Spinal cord (tissue), 10 donors: ENCODE results near the gene WNT9B. TPM values are rescaled to one million over a fixed set of nuclear protein-coding genes. Genes with fewer than 3 reads are reported as not detected.
"Not testable (repeated sequence)": the region's sequence is repeated elsewhere in the genome, so short reads cannot be mapped to it uniquely, and the experiment has no call there.

Experiments
- DNase-seq, 6 donors: peaks; one replicate each; pipeline versions ENCODE4 v3.0.0 to v3.0.0-alpha.2; 2013 to 2015; ENCODE audit warnings: low spot score in 6 of 6, low read depth in 4 of 6
- H3K27ac ChIP-seq: one replicate; pipeline ENCODE4 v1.5.1; 2013; ENCODE audit warnings: low read depth, low read length, control low read depth
- H3K27me3 ChIP-seq: one replicate; pipeline ENCODE4 v1.6.1; 2013; ENCODE audit warnings: low read length; ENCODE audit not compliant: control insufficient read depth, insufficient read depth
- H3K36me3 ChIP-seq: one replicate; pipeline ENCODE4 v1.6.1; 2013; ENCODE audit warnings: low read length; ENCODE audit not compliant: control insufficient read depth, insufficient read depth
- H3K4me1 ChIP-seq: one replicate; pipeline ENCODE4 v1.6.1; 2013; ENCODE audit warnings: low read length; ENCODE audit not compliant: control insufficient read depth, insufficient read depth
- H3K4me3 ChIP-seq: one replicate; pipeline ENCODE4 v1.5.1; 2013; ENCODE audit warnings: low read depth, low read length, control low read depth
- H3K9me3 ChIP-seq: one replicate; pipeline ENCODE4 v1.6.1; 2013; ENCODE audit warnings: low read length; ENCODE audit not compliant: control insufficient read depth, insufficient read depth
- WGBS: methylation state at CpG from one replicate; pipeline ENCODE4 v1.1.5; 2013; ENCODE audit warnings: missing lambda C conversion rate; ENCODE audit not compliant: insufficient coverage; 5-methylcytosine and 5-hydroxymethylcytosine counted together
- polyA plus RNA-seq, 2 donors: library from polyadenylated mRNA; unstranded; fragments of 120-200 nt; gene quantifications; one replicate each; pipeline ENCODE4 v1.2.1, GENCODE V29; 2013; ENCODE audit not compliant: insufficient read length in 2 of 2
- total RNA-seq, 2 donors: library from RNA; depleted of rRNA in 1 of 2; stranded (reverse); fragments of 120-200 nt in 1 of 2; fragments of >200 nt in 1 of 2; gene quantifications; one replicate each; pipeline versions ENCODE4 v1.2.3 to v1.2.4, GENCODE V29; 2013 to 2014
- donor health status: healthy.

Gene WNT9B
- total and polyA plus RNA-seq, 4 donors, result 0.44 to 2.1 (median 0.96) TPM

DNA sequence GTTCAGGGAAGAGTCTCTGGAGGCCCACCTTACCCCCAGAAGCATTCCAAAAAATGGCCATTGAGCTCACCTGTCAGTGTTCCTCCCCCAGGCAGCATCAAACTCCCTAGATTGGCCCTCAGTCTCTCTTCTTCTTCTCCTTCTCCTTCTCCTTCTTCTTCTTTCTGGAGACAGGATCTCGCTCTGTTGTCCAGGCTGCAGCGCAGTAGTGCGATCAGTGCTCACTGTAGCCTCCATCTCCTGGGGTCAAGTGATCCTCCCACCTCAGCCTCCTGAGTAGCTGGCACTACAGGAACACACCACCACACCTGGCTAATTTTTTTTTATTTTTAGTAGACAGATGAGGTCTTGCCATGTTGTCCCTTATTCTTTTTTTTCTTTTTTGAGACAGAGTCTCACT, 16.5 kb upstream of the WNT9B start:
- H3K27me3 ChIP-seq, result no peaks in the 10 kb centered on the region
- DNase-seq, result no peak
- H3K4me1 ChIP-seq, result peaks cover 48% of the 10 kb centered on the region
- H3K36me3 ChIP-seq, result no peaks in the 10 kb centered on the region
- no peaks in the 10 kb centered on the region for H3K9me3 ChIP-seq
- 100% methylated on average over 3 of the region's 3 CpGs for WGBS
- H3K4me3 ChIP-seq, result no peak overlapping the region
- no peak overlapping the region for H3K27ac ChIP-seq

DNA sequence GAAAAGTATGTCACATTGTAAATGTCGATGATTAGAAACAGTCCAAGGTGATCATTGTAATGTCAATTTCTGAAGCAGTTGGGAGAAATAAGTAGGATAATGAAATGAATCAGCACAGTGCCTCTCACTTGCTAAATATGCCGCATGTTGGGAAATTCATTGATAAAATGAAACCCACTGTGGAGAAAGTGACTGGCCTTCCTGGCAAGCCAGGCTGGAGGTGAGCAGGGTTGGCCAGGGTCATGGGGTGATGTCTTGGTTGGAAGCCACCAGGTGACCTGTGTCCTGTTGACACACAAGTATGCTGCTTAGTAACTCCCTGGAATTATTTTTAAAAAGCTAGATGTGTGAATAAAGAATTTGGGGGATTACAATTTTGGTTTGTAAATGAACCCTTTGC, 14.9 kb upstream of the WNT9B start:
- peaks cover 47% of the 10 kb centered on the region for H3K4me1 ChIP-seq
- peaks cover 5% of the 10 kb centered on the region for H3K27me3 ChIP-seq
- 92% methylated on average over 2 of the region's 2 CpGs for WGBS

DNA sequence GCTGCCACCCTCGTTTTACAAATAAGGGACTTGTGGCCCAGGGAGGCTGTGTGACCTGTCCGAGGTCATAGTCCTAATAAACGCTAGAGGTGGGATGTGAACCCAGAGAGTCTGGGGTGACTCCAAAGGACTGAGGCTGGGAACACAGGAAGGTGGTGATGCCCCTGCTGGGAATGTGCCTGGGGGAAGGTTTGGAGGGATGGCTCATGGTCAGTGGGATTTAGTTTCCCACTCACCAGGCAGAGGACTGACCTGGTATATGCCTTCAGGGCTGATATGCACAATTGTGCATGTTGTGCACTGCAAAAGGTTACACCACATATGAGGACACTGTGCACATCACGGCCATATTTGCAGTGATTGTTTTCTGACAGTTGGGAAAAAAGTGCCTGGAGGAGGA, 13.9 kb upstream of the WNT9B start:
- peaks cover 7% of the 10 kb centered on the region for H3K27me3 ChIP-seq
- DNase-seq, result no peak
- no peaks in the 10 kb centered on the region for H3K9me3 ChIP-seq
- H3K36me3 ChIP-seq, result no peaks in the 10 kb centered on the region
- 90% methylated on average over 3 of the region's 4 CpGs for WGBS
- H3K4me1 ChIP-seq, result peaks cover 42% of the 10 kb centered on the region
- H3K4me3 ChIP-seq, result no peak overlapping the region
- no peak overlapping the region for H3K27ac ChIP-seq

More for the DNA sequence above, 14.9 kb upstream of the WNT9B start:
- H3K36me3 ChIP-seq, result no peaks in the 10 kb centered on the region
- H3K27ac ChIP-seq, result no peak overlapping the region
- DNase-seq, result no peak
- no peak overlapping the region for H3K4me3 ChIP-seq
- H3K9me3 ChIP-seq, result no peaks in the 10 kb centered on the region

DNA sequence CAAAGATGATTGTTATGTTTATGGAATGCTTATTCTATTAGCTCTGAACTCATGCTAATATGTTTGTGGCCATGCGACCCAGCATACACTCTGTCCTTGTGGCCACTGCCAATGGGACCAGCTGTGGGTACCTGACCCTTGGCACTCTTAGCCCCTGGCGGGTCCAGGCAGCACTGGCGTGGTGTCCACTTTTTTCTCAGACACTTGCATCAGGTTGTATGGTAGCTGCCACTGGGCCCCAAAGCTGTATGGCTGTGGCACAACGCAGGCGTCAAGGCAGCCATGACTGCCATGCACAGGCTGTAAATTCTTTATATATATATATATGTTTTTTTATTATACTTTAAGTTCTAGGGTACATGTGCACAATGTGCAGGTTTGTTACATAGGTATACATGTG, 12.2 kb upstream of the WNT9B start:
- Histone ChIP-seq H3K9me3 (no peaks in the 10 kb centered on the region), H3K36me3 (no peaks in the 10 kb centered on the region), H3K4me1 (peaks cover 25% of the 10 kb centered on the region), H3K27ac (no peak overlapping the region), H3K27me3 (peaks cover 7% of the 10 kb centered on the region), H3K4me3 (no peak overlapping the region)
- no peak for DNase-seq
- WGBS, result 90% methylated on average over 3 of the region's 5 CpGs

DNA sequence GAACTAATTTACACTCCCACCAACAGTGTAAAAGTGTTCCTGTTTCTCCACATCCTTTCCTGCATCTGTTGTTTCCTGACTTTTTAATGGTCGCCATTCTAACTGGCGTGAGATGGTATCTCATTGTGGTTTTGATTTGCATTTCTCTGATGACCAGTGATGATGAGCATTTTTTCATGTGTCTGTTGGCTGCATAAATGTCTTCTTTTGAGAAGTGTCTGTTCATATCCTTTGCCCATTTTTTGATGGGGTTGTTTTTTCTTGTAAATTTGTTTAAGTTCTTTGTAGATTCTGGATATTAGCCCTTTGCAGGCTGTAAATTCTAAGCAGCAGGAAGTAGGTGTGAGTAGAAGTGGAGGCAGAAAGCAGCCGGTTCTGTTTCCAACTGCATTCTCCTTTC, 10.8 kb upstream of the WNT9B start:
- not testable (repeated sequence) for H3K36me3 ChIP-seq, H3K9me3 ChIP-seq, H3K4me3 ChIP-seq, H3K27me3 ChIP-seq, H3K27ac ChIP-seq, DNase-seq
- H3K4me1 ChIP-seq, result peaks cover 14% of the 10 kb centered on the region
- 17% methylated on average over 1 of the region's 3 CpGs for WGBS

DNA sequence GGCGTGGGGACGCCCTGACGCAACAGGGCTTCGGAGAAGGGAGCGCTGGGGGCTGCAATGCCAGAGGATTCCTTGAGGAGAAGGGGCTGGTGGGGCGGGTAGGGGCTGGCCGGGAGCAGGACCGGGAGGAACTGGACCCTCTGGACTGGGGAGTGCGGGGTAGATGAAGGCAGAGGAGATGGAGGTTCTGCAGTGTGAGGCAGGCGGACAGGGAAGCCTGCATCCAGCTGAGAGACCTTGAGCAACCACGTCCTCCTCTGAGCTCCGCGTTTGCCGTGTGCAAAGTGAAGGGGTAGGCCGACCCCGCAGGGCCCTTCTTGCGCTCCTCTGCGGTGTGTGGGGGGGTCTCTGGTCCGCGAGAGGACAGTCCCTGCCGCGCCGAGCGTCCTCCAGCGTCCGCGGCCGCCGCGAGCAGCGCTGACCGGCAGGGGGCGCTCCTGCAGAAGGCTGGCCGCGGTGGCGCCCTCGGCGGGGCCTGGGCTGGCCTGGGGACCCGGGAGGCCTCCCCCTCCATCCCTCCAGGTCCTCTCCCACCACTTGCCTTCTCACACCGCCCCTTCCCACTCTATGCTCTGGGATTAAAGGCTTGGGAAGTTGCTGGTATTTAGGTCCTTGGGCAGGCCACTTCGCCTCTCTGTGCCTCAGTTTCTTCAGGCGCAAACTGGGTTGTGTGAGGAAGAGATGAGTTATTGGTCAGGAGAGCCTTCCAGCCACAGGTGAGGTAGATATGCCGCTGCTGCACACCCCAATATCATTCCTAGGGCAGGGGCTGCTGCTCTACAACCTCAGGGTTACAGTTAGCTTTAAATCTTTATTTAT, 9.6 kb upstream of the WNT9B start:
- peaks cover 7% of the 10 kb centered on the region for H3K27me3 ChIP-seq
- H3K36me3 ChIP-seq, result no peaks in the 10 kb centered on the region
- WGBS, result 9% methylated on average over 36 of the region's 43 CpGs
- no peak overlapping the region for H3K4me3 ChIP-seq
- no peak for DNase-seq
- H3K4me1 ChIP-seq, result peaks cover 10% of the 10 kb centered on the region
- no peaks in the 10 kb centered on the region for H3K9me3 ChIP-seq
- no peak overlapping the region for H3K27ac ChIP-seq

DNA sequence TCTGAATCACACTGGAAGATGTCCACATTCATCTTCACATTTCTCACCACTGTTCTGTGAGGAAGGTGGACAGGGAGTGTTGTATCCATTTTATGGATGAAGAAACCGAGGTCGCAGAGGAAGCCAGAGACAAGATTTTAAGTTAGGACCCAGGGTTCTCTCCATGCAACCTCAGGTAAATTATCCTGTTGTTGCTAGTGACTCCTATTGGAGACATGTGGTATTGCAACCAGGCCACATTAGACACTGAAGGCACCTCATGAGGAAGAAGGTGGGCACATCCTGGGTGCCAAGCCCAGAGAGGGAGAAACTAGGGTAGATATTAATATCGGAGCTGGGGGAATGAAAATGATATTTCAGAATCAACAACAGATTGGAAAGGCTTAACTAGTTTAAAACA, 8.5 kb upstream of the WNT9B start:
- Histone ChIP-seq H3K9me3 (no peaks in the 10 kb centered on the region), H3K36me3 (no peaks in the 10 kb centered on the region), H3K27me3 (peaks cover 7% of the 10 kb centered on the region), H3K4me3 (no peak overlapping the region), H3K27ac (no peak overlapping the region), H3K4me1 (peaks cover 10% of the 10 kb centered on the region)
- no peak for DNase-seq
- WGBS, result no CpG with 5 or more reads among the region's 3 CpGs

DNA sequence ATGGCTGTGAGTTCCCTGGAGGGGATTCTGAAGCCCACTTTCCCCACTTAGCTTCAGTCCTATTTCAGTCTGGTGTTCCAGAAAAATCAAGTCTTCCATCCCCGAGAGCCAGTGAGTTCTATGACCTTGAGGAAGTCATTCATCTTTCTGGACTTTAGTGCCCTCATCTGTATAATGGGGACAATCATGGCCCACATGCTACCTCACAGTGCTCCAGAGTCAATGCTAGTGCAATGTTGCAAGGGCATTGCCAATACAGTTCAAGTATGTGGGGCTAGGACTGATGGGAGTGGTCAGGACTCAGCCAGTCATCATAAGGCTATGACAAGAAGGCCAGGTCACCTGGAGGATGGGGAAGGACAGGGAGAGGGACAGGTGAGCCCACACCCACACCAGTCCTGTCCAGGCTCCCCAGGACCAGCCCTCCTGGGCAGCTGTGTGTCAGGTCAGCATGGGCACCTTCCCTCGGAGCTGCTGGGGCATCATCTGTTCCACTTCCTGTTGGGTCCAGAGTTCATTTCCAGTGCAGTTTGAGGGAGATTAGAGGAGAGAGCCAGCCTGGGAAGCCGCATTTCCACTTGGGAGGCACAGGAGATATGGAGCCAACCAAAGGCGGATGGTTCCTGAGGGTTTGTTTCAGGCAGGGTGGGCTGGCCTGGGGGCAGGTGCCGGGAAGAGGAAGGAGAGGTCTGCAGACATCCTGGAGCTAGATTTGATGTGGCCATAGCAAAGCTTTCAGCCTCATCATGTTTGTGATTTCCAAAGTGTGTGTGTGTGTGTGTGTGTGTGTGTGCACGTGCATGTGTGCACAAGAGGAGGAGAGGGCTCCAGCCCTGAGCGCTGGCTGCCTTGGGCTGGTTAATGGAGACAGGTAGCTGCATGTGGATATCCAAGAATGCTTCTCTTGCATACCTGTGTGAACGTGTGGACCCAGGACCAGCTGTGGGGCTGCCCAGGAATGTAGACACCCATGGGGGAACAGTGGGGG, 3.9 kb upstream of the WNT9B start:
- WGBS, result 71% methylated on average over 7 of the region's 8 CpGs
- H3K27me3 ChIP-seq, result peaks cover 18% of the 10 kb centered on the region
- DNase-seq, result no peak
- H3K9me3 ChIP-seq, result no peaks in the 10 kb centered on the region
- H3K27ac ChIP-seq, result no peak overlapping the region
- H3K4me3 ChIP-seq, result no peak overlapping the region
- H3K4me1 ChIP-seq, result peaks cover 14% of the 10 kb centered on the region
- H3K36me3 ChIP-seq, result no peaks in the 10 kb centered on the region

DNA sequence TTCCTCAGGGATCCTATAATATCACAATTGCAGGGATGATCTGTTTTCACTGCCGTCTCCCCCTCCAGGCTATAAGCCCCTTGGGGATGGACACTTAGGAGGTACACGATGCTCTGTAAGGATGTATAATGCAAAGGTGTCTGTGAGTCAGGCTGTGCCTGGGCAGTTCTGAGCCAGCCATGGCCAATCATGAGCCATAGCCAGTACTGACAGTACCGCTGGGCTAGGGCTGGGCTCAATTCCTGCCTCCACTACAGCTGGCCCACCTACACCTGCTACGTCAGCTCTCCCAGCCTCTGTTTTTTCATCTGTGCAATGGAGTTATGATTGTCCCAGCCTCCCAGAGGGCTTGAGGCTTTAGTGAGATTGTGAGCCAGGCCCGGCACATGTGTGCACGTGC, 2.8 kb upstream of the WNT9B start:
- Histone ChIP-seq H3K36me3 (no peaks in the 10 kb centered on the region), H3K9me3 (no peaks in the 10 kb centered on the region), H3K4me1 (peaks cover 14% of the 10 kb centered on the region), H3K27me3 (peaks cover 23% of the 10 kb centered on the region), H3K4me3 (no peak overlapping the region), H3K27ac (no peak overlapping the region)
- WGBS, result 78% methylated on average over 1 of the region's 6 CpGs
- DNase-seq, result no peak
